T-helper 1 cell treated with Interleukin-12 subunit alpha and Interleukin-12 subunit beta and Interleukin-4 antibody, amounts not matched to agents 30 μg/mL and 1 μg/mL, for 36 hours (primary cell): ENCODE measurements around the gene SCARB1.

ENCODE experiments used
- H3K27ac Mint-ChIP-seq: one replicate; pipeline ENCODE4 v1.8.0; 2021; ENCODE audit warnings: mild to moderate bottlenecking, mixed read lengths
- H3K27me3 Mint-ChIP-seq: one replicate; pipeline ENCODE4 v1.8.0; 2021; ENCODE audit warnings: low read depth, mixed read lengths
- H3K36me3 Mint-ChIP-seq: one replicate; pipeline ENCODE4 v1.8.0; 2021; ENCODE audit warnings: low read depth, mixed read lengths
- H3K4me1 Mint-ChIP-seq: one replicate; pipeline ENCODE4 v1.8.0; 2021; ENCODE audit warnings: low read depth, mixed read lengths
- H3K4me3 Mint-ChIP-seq: one replicate; pipeline ENCODE4 v1.8.0; 2021; ENCODE audit warnings: mild to moderate bottlenecking, moderate library complexity, mixed read lengths
- H3K9me3 Mint-ChIP-seq: one replicate; pipeline ENCODE4 v1.8.0; 2021; ENCODE audit warnings: mixed read lengths

Gene SCARB1

GRCh38 chr12:124829708-124830304 is 33.9 kb downstream of the SCARB1 start:
- H3K27ac Mint-ChIP-seq: no peak overlapping the region
- peaks cover 3% of the 10 kb centered on the region for H3K4me1 Mint-ChIP-seq
- H3K9me3 Mint-ChIP-seq: no peaks in the 10 kb centered on the region
- H3K4me3 Mint-ChIP-seq: no peak overlapping the region
- no peaks in the 10 kb centered on the region for H3K36me3 Mint-ChIP-seq
- H3K27me3 Mint-ChIP-seq: no peaks in the 10 kb centered on the region

- Mint-ChIP-seq H3K4me1 (peaks cover 3% of the 10 kb centered on the region), H3K36me3 (no peaks in the 10 kb centered on the region), H3K27ac (no peak overlapping the region), H3K27me3 (no peaks in the 10 kb centered on the region), H3K4me3 (no peak overlapping the region), H3K9me3 (no peaks in the 10 kb centered on the region)
Measured at GRCh38 chr12:124829008-124829707, 34.5 kb downstream of the SCARB1 start.

- Mint-ChIP-seq H3K27ac (no peak overlapping the region), H3K36me3 (no peaks in the 10 kb centered on the region), H3K4me1 (peaks cover 3% of the 10 kb centered on the region), H3K27me3 (no peaks in the 10 kb centered on the region), H3K9me3 (no peaks in the 10 kb centered on the region), H3K4me3 (no peak overlapping the region)
Measured at GRCh38 chr12:124828264-124829007, 35.2 kb downstream of the SCARB1 start.

- no peak overlapping the region for H3K4me3 Mint-ChIP-seq
- H3K27ac Mint-ChIP-seq: peak overlapping the region; percentile 32
- H3K36me3 Mint-ChIP-seq: no peaks in the 10 kb centered on the region
- no peaks in the 10 kb centered on the region for H3K27me3 Mint-ChIP-seq
- no peaks in the 10 kb centered on the region for H3K9me3 Mint-ChIP-seq
- peaks cover 3% of the 10 kb centered on the region for H3K4me1 Mint-ChIP-seq
Measured at GRCh38 chr12:124827588-124828184, 36.0 kb downstream of the SCARB1 start.

- no peak overlapping the region for H3K27ac Mint-ChIP-seq
- peaks cover 3% of the 10 kb centered on the region for H3K4me1 Mint-ChIP-seq
Measured at GRCh38 chr12:124824195-124824594, 39.5 kb downstream of the SCARB1 start.

GRCh38 chr12:124823272-124823970 is 40.2 kb downstream of the SCARB1 start:
- H3K9me3 Mint-ChIP-seq: no peaks in the 10 kb centered on the region
- peaks cover 3% of the 10 kb centered on the region for H3K4me1 Mint-ChIP-seq
- H3K27me3 Mint-ChIP-seq: no peaks in the 10 kb centered on the region
- no peaks in the 10 kb centered on the region for H3K36me3 Mint-ChIP-seq
- no peak overlapping the region for H3K4me3 Mint-ChIP-seq
- no peak overlapping the region for H3K27ac Mint-ChIP-seq

More at GRCh38 chr12:124824195-124824594, 39.5 kb downstream of the SCARB1 start:
- Mint-ChIP-seq H3K9me3 (no peaks in the 10 kb centered on the region), H3K27me3 (no peaks in the 10 kb centered on the region), H3K36me3 (no peaks in the 10 kb centered on the region), H3K4me3 (no peak overlapping the region)

GRCh38 chr12:124822218-124822617 is 41.4 kb downstream of the SCARB1 start:
- no peaks in the 10 kb centered on the region for H3K27me3 Mint-ChIP-seq
- no peak overlapping the region for H3K4me3 Mint-ChIP-seq
- H3K9me3 Mint-ChIP-seq: no peaks in the 10 kb centered on the region
- no peaks in the 10 kb centered on the region for H3K4me1 Mint-ChIP-seq
- H3K36me3 Mint-ChIP-seq: no peaks in the 10 kb centered on the region
- no peak overlapping the region for H3K27ac Mint-ChIP-seq

- H3K4me3 Mint-ChIP-seq: no peak overlapping the region
- no peak overlapping the region for H3K27ac Mint-ChIP-seq
- no peaks in the 10 kb centered on the region for H3K9me3 Mint-ChIP-seq
- H3K4me1 Mint-ChIP-seq: no peaks in the 10 kb centered on the region
- no peaks in the 10 kb centered on the region for H3K27me3 Mint-ChIP-seq
- no peaks in the 10 kb centered on the region for H3K36me3 Mint-ChIP-seq
Measured at GRCh38 chr12:124821252-124822200, 42.1 kb downstream of the SCARB1 start.

GRCh38 chr12:124820199-124820598 is 43.5 kb downstream of the SCARB1 start:
- H3K4me3 Mint-ChIP-seq: no peak overlapping the region
- H3K36me3 Mint-ChIP-seq: no peaks in the 10 kb centered on the region
- H3K27me3 Mint-ChIP-seq: no peaks in the 10 kb centered on the region
- H3K4me1 Mint-ChIP-seq: no peaks in the 10 kb centered on the region
- H3K9me3 Mint-ChIP-seq: no peaks in the 10 kb centered on the region
- H3K27ac Mint-ChIP-seq: no peak overlapping the region

- H3K4me1 Mint-ChIP-seq: no peaks in the 10 kb centered on the region
- no peak overlapping the region for H3K4me3 Mint-ChIP-seq
- H3K9me3 Mint-ChIP-seq: no peaks in the 10 kb centered on the region
- H3K27me3 Mint-ChIP-seq: no peaks in the 10 kb centered on the region
- H3K36me3 Mint-ChIP-seq: no peaks in the 10 kb centered on the region
- no peak overlapping the region for H3K27ac Mint-ChIP-seq
Measured at GRCh38 chr12:124819525-124819924, 44.1 kb downstream of the SCARB1 start.

GRCh38 chr12:124819080-124819479 is 44.6 kb downstream of the SCARB1 start:
- H3K27ac Mint-ChIP-seq: no peak overlapping the region
- no peaks in the 10 kb centered on the region for H3K4me1 Mint-ChIP-seq
- no peaks in the 10 kb centered on the region for H3K36me3 Mint-ChIP-seq
- H3K27me3 Mint-ChIP-seq: no peaks in the 10 kb centered on the region
- H3K4me3 Mint-ChIP-seq: no peak overlapping the region
- H3K9me3 Mint-ChIP-seq: no peaks in the 10 kb centered on the region

- Mint-ChIP-seq H3K4me1 (no peaks in the 10 kb centered on the region), H3K27me3 (no peaks in the 10 kb centered on the region), H3K4me3 (no peak overlapping the region), H3K36me3 (no peaks in the 10 kb centered on the region), H3K9me3 (no peaks in the 10 kb centered on the region), H3K27ac (no peak overlapping the region)
Measured at GRCh38 chr12:124817076-124818000, 46.3 kb downstream of the SCARB1 start.
